GM19240 (cell line): Measurements from ENCODE around the gene INTS4.
"Not testable (repeated sequence)": the region's sequence is repeated elsewhere in the genome, so short reads cannot be mapped to it uniquely, and the experiment has no call there.

Experiments
- DNase-seq: peaks from one replicate; pipeline ENCODE4 v3.0.0; 2011; ENCODE audit warnings: low spot score; ENCODE audit not compliant: insufficient read length

INTS4 gene, protein sequence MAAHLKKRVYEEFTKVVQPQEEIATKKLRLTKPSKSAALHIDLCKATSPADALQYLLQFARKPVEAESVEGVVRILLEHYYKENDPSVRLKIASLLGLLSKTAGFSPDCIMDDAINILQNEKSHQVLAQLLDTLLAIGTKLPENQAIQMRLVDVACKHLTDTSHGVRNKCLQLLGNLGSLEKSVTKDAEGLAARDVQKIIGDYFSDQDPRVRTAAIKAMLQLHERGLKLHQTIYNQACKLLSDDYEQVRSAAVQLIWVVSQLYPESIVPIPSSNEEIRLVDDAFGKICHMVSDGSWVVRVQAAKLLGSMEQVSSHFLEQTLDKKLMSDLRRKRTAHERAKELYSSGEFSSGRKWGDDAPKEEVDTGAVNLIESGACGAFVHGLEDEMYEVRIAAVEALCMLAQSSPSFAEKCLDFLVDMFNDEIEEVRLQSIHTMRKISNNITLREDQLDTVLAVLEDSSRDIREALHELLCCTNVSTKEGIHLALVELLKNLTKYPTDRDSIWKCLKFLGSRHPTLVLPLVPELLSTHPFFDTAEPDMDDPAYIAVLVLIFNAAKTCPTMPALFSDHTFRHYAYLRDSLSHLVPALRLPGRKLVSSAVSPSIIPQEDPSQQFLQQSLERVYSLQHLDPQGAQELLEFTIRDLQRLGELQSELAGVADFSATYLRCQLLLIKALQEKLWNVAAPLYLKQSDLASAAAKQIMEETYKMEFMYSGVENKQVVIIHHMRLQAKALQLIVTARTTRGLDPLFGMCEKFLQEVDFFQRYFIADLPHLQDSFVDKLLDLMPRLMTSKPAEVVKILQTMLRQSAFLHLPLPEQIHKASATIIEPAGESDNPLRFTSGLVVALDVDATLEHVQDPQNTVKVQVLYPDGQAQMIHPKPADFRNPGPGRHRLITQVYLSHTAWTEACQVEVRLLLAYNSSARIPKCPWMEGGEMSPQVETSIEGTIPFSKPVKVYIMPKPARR

DNA sequence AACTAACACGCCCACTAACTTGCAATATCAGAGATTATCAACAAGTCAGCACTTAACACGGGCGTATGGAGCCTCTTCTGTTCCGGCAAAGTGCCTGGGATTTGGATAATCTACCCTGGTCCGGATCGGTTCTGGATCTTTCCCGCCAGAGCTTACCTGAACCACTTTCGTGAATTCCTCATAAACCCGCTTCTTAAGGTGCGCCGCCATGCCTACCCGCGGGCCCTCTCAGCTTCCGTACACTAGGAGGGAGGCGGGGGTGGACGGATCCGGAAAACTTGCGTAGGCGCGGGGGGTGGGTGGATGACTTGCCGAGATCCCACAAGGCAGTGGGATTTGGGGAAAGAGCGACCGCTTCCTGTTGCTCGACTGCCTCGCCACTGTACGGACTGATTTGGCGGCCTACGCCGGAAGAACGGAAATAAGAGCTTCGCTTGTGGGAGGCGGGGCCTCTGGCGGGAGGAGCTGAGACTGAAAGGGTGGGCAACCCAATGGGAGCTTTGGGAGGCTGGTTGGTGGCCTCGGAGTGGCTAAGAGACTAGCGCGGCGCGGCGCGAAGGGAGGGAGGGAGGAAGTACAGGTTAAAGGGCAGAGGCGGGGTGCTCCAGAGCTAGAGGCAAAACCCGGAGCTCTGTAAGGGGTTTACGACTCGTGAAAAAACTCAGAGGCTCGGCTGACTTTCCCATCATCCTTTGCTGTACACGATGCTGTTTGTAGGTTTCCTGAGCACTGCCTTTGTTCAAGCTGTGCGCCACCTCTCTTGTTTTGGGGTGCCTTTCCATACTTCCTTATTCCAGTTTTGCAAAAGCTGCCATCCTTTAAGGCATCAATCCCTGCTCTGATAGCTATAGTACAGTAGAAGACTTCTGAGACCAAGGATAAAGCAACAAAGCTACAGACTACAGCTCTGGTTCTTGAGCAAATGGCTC lies at the start of gene INTS4:
INTS4 (minus strand) TSS at position 235 of the 929 bp plus-strand sequence; CDS start at position 210, 25 bp downstream.
- peak; percentile 91 for DNase-seq

- no peak for DNase-seq
These were observed 47.5 kb upstream of the INTS4 start for GRCh38 chr11:78041843-78042440.

GRCh38 chr11:78041380-78041719 lies 46.9 kb upstream of the INTS4 start:
- DNase-seq: not testable (repeated sequence)

DNA sequence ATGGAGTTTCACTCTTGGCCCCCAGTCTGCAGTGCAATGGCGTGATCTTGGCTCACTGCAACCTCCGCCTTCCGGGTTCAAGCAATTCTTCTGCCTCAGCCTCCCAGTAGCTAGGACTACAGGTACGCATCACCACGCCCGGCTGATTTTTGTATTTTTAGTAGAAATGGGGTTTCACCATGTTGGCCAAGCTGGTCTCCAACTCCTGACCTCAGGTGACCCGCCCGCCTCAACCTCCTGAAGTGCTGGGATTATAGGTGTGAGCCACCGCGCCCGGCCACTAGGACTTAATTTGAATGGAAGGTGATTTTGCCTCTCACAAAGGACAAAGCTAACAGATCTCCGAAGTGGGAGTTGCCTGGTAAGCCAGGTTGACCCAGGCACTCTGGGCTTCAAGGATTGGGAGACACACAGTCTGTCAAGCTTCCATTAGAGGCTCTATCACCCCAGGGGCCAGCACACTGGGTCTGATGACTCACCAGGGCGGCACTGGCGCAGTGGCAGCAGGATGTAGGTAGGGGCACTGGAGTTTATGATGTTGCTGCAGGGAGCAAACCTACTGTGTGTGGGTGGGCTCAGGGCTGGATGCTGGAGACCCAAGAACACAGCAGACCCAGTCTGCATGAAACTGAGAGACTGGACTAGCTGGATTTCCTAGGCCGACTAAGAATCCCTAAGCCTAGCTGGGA lies 46.4 kb upstream of the INTS4 start:
- DNase-seq: no peak

DNA sequence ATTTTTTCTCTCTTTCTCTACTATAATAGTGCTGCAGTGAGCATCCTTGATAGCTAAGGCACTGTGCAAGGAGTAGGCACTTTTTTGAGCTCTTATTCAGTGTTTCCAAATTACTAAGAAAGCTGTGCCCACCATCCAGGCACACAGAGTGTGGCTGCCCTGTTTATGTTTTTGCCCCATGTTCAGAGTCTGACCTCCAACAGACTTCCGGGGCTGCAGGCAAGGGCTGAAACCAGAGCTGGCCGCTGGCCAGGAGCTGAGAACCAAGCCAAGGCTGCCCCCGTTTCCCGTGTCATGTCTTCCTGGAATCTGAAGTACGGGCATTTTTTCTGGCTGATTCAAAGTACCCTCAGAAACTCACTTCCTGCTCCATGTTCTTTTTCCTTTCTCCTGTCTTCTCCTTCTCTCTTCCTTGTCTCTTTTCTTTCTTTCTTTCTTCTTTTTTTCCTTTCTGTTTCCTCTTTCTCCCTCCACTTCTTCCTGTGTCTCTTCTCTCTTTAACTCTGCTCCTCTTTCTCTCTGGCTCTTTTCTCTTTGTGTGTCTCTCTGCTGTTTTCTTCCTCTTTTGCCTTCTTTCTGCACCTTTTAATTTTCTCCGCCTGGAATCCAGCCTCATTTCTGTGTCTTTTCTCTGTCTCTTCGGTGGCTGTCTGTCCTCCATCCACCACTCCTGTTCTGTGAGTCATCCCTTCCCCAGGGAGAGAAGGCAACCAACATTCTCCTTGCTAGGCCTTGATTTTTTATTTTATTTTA lies 45.6 kb upstream of the INTS4 start:
- peak; percentile 18 for DNase-seq

DNA sequence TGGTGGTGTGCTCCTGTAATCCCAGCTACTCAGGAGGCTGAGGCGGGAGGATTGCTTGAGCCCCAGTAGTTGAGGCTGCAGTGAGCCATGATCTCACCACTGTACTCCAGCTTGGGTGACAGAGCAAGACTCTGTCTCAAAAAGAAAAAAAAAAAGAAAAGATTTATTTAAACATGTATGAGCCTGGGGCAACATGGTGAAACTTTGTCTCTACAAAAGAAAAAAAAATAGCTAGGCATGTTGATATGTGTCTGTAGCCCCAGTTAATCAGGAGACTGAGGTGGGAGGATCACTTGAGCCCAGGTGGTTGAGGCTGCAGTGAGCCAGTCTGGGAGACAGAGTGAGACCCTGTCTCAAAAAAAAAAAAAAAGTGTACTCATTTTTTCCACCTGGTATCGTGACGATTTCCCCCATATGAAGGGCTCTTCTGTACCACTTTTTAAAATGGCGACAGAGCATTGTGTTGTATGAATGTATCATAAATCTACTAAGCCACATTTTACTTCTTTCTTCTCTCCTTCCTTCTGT lies 45.0 kb upstream of the INTS4 start:
- DNase-seq: no peak

- DNase-seq: no peak
These were observed 44.3 kb upstream of the INTS4 start for GRCh38 chr11:78038697-78039313.

DNA sequence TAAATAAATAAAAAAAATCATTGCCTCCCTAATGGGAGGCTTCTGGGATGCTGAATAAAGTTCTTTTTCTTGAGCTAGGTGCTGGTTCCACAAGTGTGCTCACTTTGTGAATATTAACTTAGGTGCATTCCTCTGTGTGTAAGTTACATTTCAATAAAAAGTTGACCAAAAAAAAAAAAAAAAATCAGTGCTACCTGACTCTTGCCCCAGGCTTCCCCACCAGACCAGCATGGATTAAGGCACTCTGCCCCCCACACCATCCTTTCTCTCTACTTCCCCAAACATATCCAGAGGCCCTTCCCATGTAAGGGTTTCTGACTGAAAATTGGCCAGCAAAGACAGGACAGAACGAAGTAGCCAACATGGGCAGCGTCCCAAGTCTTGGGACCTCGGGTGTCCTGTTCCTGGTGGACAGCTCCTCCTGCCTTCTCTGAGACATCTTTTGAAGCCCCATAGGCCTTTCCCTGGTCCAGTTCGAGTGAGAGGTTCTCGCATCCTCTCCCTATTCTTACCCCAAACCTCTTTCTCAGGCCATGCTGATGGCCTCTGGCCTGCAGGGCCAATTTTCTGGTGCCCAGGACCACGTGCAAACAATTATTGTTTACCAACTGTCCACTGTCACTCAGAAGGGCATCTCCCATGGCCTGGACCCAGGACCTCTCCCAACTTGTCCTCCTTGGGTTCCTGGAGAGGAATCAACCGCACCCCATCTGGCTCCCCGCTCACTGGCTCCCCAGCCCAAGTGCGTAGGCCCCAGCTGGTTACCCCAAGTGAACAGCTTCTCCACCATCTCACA lies 43.6 kb upstream of the INTS4 start:
- DNase-seq: no peak

DNA sequence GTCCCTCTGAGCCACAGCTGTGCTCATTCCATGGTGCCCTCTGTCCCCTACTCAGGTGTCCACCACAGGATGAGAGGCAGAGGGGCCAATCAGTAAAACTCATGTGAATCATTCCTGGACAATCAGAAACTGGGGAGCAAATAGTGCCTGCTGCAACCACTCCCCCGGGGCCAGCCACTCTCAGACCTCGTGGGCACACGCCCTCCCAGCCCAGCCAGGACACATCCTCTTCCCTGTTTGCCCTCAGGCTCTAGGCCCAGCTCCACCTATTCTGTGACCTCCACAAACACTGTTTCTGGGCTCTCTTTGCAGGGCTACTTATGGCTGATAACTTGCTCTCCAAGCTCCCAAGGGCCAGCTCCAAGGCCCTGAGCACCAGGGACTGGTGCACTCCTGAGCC lies 42.6 kb upstream of the INTS4 start:
- DNase-seq: no peak

GRCh38 chr11:78036313-78036712 lies 41.8 kb upstream of the INTS4 start:
- DNase-seq: no peak

DNA sequence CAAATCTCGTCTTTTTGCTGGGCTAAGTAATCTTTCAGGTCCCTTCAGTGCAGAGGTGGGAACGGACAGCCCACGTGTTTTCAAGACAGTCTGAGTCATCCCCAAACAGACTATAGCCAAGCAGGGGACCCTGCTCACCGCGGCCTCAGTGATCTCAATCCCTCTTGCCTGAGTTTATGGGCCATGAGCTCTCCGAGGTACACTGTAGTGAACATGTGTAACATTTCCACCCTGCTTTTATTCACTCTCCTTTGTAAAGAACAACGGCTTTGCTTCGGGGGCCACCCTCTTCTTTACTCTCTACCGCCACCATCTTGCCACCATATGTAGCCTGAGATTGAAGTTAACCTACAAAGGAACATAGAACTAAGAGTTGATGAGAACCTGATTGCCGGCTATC lies 40.2 kb upstream of the INTS4 start:
- no peak for DNase-seq

DNA sequence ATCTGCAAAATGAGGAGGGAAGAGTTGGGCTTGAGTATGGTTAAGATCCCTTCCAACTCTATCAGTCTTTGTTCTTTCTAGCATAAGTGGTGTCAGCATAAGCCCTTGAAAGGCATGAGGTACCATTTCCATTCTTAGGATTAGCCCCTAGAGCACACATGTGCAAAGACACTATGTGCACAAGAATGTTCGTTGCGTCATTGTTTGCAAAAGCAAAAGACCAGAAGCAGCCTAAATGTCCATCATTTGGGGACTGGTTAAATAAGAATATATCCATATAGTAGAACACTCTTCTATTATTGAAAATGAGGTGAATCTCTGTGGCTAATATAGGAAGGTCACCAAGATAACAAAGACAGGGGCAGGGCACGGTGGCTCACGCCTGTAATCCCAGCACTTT lies 38.6 kb upstream of the INTS4 start:
- DNase-seq: no peak

DNA sequence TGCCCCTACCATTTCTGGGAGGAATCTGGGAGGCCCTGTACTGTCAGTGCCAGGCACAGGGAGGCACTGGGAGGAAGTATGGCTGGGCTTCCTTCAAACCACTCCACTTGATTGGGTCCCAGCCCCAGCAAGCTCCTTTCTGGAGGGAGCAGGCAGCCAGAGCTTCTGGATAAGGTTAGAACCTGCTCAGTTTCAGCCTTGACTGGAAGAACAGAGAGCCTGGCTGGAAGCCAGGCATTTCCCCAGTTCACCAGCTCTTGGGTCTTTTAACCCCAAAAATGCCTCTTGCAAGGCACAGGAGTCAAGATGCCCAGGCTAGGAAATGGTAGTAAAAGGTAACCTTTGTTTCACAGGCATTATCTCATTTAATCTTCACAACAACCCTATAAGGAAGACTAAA lies 37.6 kb upstream of the INTS4 start:
- no peak for DNase-seq

DNA sequence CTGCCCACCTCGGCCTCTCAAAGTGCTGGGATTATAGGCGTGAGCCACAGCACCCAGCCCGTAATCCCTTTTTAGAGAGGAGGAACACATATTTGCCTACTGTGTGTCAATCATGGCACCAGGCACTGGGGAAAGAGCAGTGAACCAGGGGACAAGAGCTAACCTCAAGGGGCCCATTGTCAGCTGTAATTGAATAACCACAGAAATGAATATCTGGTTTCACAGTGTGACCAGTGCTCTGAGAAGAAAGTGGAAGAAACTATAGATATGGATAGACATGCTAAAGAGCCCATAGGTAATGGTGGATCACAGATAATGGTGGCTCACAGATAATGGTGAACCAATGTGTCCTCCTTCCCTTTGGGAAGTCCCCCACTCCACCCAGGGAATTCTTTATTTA lies 37.2 kb upstream of the INTS4 start:
- no peak for DNase-seq

GRCh38 chr11:78030429-78031325 lies 36.2 kb upstream of the INTS4 start:
- no peak for DNase-seq

DNA sequence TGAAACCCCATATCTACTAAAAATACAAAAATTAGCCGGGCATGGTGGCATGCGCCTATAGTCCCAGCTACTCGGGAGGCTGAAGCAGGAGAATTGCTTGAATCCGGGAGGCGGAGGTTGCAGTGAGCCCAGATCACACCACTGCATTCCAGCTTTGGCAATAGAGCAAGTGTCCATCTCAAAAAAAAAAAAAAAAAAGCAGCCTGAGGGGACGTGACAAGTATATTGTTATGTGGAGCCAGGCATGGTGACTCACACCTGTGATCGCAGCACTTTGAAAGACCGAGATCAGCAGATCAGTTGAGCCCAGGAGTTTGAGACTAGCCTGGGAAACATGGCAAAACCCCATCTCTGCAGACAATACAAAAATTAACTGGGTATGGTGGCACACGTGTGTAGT lies 34.0 kb upstream of the INTS4 start:
- not testable (repeated sequence) for DNase-seq

DNA sequence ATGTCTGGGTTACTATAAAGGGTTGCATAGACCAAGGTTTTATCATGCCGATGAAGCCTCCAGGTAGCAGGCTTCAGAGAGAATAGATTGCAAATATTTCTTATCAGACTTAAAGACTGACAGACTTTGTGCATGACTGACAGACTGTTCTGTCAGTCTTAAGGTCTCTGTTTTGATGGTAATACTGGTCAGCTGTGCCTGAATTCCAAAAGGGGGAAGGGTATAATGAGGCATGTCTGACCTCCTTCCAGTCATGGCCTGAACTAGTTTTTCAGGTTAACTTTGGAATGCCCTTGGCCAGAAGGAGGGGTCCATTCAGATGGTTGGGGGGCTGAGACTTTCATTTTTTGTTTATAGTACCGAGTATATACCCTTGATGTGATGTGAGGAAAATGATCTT lies 33.3 kb upstream of the INTS4 start:
- no peak for DNase-seq
